ENCODE results near the gene SPATA24.
"Not testable (repeated sequence)": the region's sequence is repeated elsewhere in the genome, so short reads cannot be mapped to it uniquely, and the experiment has no call there.

Gene SPATA24

DNA sequence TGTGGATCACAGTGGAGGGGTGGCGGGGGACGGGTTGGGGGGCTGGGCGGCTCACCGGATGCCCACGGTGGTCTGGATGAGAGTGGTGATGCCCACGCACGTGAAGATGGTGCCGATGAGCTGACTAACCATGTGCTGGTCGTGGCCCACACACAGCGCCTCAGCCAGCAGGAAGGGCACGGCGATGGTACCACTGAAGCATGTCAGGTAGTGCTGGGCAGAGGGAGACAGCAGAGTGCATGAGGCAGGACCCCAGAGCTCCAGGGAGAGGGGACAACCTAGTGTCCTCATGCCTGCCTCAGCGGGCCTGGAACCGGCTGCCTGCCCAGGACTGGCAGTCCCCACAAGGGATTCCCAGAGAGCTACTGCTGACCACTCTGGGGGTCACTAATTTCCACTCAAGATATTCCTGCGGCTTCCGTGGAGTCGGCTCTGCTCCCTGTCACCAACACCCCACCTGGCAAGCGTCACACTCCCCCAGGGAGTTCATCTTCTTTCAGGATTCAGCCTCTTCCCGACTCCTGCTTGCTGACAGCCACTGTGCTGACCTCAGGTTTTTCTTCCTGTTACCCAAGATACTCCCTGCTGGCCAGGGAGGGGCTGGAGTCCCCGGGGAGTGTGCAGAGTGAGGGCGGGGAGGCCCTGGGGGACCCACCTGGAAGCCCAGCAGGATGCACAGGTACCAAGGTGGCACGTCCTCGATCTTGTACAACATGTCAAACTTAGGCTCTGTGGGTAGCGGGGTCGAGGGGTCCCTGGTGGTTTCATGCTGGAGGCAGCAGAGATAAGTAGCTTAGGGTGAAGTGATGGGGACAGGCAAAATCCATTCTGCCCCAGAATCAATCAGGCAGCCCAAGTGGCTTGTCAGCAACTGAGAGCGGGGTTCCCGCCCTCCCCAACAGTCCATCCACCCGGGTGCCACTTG lies 21.8 kb downstream of the SPATA24 start:
- DNase-seq, result no peak

GRCh38 chr5:139379626-139380449 lies 24.1 kb downstream of the SPATA24 start:
- no peak for DNase-seq

DNA sequence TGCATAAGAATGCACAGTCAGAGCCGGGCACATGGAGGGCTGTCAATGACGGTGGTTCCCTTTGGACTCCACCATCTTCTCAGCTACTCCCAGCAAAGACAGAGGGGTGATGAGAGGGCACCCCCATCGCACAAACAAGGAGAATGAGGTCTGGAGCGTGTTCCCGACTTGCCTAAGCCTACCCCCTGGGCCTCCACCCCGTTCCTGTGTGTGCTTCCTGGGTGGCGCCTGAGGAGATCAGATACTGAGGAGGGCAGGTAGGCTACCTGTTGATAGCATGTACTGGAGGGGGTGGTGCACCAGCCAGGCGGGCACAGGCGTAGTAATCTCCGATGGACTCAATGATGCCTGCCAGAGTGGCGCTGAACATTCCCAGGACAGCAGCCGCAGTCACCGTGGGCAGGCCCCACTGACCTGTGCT lies 24.9 kb downstream of the SPATA24 start:
- no peak for DNase-seq

- no peak for DNase-seq
Measured at GRCh38 chr5:139378101-139378825, 25.6 kb downstream of the SPATA24 start.

DNA sequence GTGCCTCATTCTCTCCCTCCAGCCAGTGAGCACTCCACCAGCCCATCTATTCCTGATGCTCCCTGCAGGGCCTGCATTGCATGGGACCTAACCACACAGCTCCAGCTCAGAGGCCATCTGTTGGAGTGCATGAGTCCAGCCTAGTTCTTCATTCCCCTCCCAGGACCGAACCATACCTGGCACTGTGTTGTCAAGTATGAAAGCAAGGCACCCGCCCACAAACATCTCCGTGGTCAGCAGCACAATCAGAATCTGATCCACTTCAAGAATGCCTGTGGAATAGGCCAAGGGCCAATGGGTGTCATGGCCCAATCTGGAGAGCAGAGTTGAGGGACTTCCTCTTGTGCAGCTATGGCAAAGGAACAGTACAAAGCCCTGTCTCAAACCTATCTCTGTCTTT lies 26.7 kb downstream of the SPATA24 start:
- DNase-seq, result no peak

- no peak for DNase-seq
Measured at GRCh38 chr5:139376364-139376763, 27.5 kb downstream of the SPATA24 start.

DNA sequence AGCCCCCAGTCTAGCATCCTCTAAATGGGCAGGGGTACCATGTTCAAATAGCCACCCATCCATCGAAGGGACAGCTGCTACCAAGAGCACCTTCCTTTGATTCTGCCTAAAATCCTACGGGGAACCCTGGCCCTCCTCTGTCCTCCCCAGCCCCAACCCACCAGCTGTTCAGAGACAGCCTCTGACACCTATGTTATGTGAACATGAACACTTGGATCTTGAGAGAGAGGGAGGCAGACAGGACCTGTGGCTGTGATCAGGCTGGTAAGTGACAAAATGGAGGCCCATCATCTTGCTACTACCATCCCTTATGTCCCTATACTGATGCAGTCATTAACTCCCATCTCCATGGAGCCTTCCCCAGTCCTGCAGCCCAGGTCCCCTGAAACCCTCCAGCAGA lies 29.0 kb downstream of the SPATA24 start:
- DNase-seq, result no peak

- DNase-seq, result no peak
Measured at GRCh38 chr5:139371482-139372435, 32.1 kb downstream of the SPATA24 start.

DNA sequence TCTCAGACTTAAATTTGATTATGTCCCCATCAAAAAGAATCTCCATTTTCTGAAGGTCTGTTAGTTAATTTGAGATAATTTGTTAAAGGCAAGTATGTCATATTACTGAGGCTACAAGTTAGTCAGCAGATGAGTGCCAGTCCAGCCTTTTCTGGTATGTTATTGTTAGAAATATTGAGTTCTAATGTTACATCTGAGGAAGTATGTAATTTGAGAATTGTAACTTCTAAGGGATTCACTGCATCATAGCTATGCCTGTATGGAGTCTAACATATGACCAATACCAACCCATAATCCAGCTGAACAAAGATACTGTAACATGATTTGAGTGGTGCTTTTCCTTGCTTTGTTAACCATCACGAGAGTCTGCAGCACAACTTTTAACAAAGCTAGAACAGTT lies 34.7 kb downstream of the SPATA24 start:
- no peak for DNase-seq

DNA sequence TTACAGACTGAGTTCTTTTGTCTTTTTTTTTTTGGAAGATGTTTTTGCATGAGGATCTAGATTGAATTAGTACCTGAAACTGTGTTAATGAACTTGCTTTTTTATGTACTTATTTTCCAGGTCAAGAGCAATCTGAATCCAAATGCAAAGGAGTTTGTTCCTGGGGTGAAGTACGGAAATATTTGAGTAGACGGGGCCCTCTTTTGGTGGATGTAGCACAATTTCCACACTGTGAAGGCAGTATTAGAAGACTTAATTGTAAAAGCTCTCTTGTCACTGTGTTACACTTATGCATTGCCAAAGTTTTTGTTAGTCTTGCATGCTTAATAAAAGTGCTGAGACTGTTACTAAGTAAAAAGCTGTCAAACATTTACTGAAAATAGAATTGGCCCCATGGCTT lies 35.3 kb downstream of the SPATA24 start:
- DNase-seq, result no peak

GRCh38 chr5:139364466-139364865 lies 39.4 kb downstream of the SPATA24 start:
- DNase-seq, result no peak

- no peak for DNase-seq
Measured at GRCh38 chr5:139363937-139364336, 40.0 kb downstream of the SPATA24 start.

- no peak for DNase-seq
Measured at GRCh38 chr5:139361835-139362429, 42.0 kb downstream of the SPATA24 start.

GRCh38 chr5:139360384-139360783 lies 43.5 kb downstream of the SPATA24 start:
- no peak for DNase-seq

DNA sequence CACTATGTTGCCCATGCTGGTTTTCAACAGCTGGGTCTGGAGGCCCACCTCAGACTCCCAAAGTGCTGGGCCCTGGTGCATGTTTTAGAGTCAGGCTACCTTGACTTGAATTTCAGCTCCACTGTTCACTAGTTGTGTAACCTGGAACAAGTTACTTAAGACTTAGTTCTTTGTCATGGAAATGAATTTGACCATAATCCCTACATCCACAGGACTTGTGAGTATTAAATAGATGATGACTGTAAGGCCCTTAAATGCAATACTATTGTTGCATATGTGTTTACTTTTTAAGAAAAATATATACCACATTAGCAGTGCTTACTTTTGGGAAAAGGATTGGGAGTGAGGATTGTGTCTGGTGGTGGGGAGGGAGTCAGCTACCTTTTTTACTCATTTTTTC lies 45.8 kb downstream of the SPATA24 start:
- DNase-seq, result no peak

DNA sequence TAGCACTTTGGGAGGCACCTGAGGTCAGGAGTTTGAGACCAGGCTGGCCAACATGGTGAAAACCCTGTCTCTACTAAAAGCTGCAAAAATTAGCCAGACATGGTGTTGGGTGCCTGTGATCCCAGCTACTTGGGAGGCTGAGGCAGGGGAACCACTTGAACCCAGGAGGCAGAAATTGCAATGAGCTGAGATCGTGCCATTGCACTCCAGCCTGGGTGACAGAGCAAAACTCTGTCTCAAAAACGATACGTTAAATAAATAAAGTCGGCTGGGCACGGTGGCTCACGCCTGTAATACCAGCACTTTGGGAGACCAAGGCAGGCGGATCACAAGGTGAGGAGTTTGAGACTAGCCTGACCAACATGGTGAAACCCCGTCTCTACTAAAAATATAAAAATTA lies 48.0 kb downstream of the SPATA24 start:
- DNase-seq, result not testable (repeated sequence)

DNA sequence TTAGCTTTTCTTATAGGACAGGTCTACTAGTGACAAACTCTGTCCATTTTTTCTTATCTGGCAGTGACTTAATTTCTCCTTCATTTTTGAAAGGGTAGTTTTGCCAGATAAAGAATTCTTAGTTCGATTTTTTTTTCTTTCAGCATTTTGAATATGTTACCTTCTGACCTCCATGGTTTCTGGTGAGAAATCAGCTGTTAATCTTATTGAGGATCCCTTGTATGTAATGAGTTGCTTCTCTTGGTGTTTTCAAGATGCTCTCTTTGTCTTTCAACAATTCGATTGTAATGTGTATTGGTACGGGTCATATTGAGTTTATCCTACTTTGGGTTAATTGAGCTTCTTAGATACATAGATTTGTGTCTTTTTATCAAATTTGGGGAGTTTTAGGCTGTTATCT lies 49.7 kb downstream of the SPATA24 start:
- DNase-seq, result no peak

DNA sequence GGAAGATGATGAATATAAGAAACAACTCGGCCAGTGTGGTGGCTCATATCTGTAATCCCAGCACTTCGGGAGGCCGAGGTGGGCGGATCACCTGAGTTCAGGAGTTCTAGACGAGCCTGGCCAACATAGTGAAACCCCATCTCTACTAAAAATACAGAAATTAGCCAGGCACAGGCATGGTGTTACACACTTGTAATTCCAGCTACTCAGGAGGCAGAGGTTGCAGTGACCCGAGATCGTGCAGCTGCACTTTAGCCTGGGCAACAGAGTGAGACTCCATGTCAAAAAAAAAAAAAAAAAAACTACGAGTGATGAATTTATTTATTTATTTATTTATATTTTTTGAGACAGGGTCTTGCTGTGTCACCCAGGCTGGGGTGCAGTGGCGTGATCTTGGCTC lies 56.0 kb downstream of the SPATA24 start:
- not testable (repeated sequence) for DNase-seq
